Glutamatergic neuron (in vitro differentiated cells): Measurements from ENCODE around the gene LYPLA2. TPM values are rescaled to one million over a fixed set of nuclear protein-coding genes. Genes with fewer than 3 reads are reported as not detected.

ENCODE experiments used
- DNase-seq: peaks from one replicate; pipeline ENCODE4 v3.0.0; 2022
- H3K27ac Mint-ChIP-seq: one replicate; pipeline ENCODE4 v1.8.0; 2020; ENCODE audit warnings: mild to moderate bottlenecking, mixed read lengths, inconsistent platforms; ENCODE audit not compliant: unreplicated experiment
- H3K27me3 Mint-ChIP-seq: one replicate; pipeline ENCODE4 v1.8.0; 2020; ENCODE audit warnings: mild to moderate bottlenecking, moderate library complexity, mixed read lengths, inconsistent platforms; ENCODE audit not compliant: unreplicated experiment
- H3K36me3 Mint-ChIP-seq: one replicate; pipeline ENCODE4 v1.8.0; 2020; ENCODE audit warnings: mild to moderate bottlenecking, mixed read lengths, inconsistent platforms; ENCODE audit not compliant: unreplicated experiment
- H3K4me1 Mint-ChIP-seq: one replicate; pipeline ENCODE4 v1.8.0; 2020; ENCODE audit warnings: mild to moderate bottlenecking, low read depth, mixed read lengths, inconsistent platforms; ENCODE audit not compliant: unreplicated experiment
- H3K4me3 Mint-ChIP-seq: one replicate; pipeline ENCODE4 v1.8.0; 2020; ENCODE audit warnings: mild to moderate bottlenecking, mixed read lengths, inconsistent platforms; ENCODE audit not compliant: unreplicated experiment
- H3K9me3 Mint-ChIP-seq: one replicate; pipeline ENCODE4 v1.8.0; 2020; ENCODE audit warnings: mild to moderate bottlenecking, moderate library complexity, mixed read lengths, inconsistent platforms; ENCODE audit not compliant: unreplicated experiment
- total RNA-seq: library from RNA; stranded (reverse); fragmentation: NEBNext Ultra II Directional; extraction: Animal tissue kit (Norgen Biotek cat#: 25700); gene quantifications from one replicate; pipeline ENCODE4 v1.2.1, GENCODE V29; 2021; ENCODE audit not compliant: unreplicated experiment
- TF ChIP-seq, protein P1 (sequence below): fragments of 200-600 bp; sonication (generic); IDR thresholded peaks from one replicate; pipeline ENCODE4 v1.5.0; 2021; ENCODE audit not compliant: partially characterized antibody, unreplicated experiment

The LYPLA2 gene
- total RNA-seq, 1 donor from 2014 or later = 191 TPM

- Mint-ChIP-seq H3K4me1 (peaks cover 9% of the 10 kb centered on the region), H3K4me3 (peak overlapping the region; percentile 95), H3K36me3 (no peaks in the 10 kb centered on the region), H3K9me3 (peaks cover 10% of the 10 kb centered on the region), H3K27me3 (peaks cover 4% of the 10 kb centered on the region), H3K27ac (no peak overlapping the region)
- no peak for DNase-seq
- TF ChIP-seq, protein P1, sequence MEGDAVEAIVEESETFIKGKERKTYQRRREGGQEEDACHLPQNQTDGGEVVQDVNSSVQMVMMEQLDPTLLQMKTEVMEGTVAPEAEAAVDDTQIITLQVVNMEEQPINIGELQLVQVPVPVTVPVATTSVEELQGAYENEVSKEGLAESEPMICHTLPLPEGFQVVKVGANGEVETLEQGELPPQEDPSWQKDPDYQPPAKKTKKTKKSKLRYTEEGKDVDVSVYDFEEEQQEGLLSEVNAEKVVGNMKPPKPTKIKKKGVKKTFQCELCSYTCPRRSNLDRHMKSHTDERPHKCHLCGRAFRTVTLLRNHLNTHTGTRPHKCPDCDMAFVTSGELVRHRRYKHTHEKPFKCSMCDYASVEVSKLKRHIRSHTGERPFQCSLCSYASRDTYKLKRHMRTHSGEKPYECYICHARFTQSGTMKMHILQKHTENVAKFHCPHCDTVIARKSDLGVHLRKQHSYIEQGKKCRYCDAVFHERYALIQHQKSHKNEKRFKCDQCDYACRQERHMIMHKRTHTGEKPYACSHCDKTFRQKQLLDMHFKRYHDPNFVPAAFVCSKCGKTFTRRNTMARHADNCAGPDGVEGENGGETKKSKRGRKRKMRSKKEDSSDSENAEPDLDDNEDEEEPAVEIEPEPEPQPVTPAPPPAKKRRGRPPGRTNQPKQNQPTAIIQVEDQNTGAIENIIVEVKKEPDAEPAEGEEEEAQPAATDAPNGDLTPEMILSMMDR = peak; percentile 55
Observed at GRCh38 chr1:23745515-23745914, 45.4 kb upstream of the LYPLA2 start.

GRCh38 chr1:23748016-23748415 is 42.9 kb upstream of the LYPLA2 start:
- no peaks in the 10 kb centered on the region for H3K36me3 Mint-ChIP-seq
- H3K27me3 Mint-ChIP-seq = peaks cover 4% of the 10 kb centered on the region
- no peak overlapping the region for H3K27ac Mint-ChIP-seq
- peaks cover 8% of the 10 kb centered on the region for H3K9me3 Mint-ChIP-seq
- TF ChIP-seq, protein P1 = no peak
- DNase-seq = no peak
- peaks cover 9% of the 10 kb centered on the region for H3K4me1 Mint-ChIP-seq
- no peak overlapping the region for H3K4me3 Mint-ChIP-seq

DNA sequence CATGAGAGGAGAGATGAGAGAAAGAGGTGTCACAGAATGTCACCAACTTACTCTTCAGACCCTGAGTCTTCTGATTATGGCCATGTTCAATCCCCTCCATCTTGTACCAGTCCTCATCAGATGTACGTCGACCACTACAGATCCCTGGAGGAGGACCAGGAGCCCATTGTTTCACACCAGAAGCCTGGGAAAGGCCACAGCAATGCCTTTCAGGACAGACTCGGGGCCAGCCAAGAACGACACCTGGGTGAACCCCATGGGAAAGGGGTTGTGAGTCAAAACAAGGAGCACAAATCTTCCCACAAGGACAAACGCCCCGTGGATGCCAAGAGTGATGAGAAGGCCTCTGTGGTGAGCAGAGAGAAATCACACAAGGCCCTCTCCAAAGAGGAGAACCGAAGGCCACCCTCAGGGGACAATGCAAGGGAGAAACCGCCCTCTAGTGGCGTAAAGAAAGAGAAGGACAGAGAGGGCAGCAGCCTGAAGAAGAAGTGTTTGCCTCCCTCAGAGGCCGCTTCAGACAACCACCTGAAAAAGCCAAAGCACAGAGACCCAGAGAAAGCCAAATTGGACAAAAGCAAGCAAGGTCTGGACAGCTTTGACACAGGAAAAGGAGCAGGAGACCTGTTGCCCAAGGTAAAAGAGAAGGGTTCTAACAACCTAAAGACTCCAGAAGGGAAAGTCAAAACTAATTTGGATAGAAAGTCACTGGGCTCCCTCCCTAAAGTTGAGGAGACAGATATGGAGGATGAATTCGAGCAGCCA is 39.7 kb upstream of the LYPLA2 start:
- TF ChIP-seq, protein P1 = peak; percentile 67
- H3K9me3 Mint-ChIP-seq = no peaks in the 10 kb centered on the region
- no peak overlapping the region for H3K4me3 Mint-ChIP-seq
- peak overlapping the region; percentile 6 for H3K27ac Mint-ChIP-seq
- H3K36me3 Mint-ChIP-seq = no peaks in the 10 kb centered on the region
- DNase-seq = peak; percentile 44
- H3K4me1 Mint-ChIP-seq = no peaks in the 10 kb centered on the region
- no peaks in the 10 kb centered on the region for H3K27me3 Mint-ChIP-seq

DNA sequence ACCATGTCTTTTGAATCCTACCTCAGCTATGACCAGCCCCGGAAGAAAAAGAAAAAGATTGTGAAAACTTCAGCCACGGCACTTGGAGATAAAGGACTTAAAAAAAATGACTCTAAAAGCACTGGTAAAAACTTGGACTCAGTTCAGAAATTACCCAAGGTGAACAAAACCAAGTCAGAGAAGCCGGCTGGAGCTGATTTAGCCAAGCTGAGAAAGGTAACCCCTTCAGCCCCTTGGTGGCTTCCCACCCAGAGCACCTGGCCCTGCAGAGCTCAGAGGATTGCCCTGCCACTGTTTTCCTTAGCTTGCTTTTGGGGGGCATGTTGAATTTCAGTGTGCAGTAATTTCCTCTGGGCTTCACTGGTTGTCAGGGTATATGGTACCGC is 39.1 kb upstream of the LYPLA2 start:
- no peaks in the 10 kb centered on the region for H3K36me3 Mint-ChIP-seq

GRCh38 chr1:23752909-23753308 is 38.0 kb upstream of the LYPLA2 start:
- no peaks in the 10 kb centered on the region for H3K4me1 Mint-ChIP-seq
- H3K9me3 Mint-ChIP-seq = no peaks in the 10 kb centered on the region
- no peaks in the 10 kb centered on the region for H3K27me3 Mint-ChIP-seq
- no peak overlapping the region for H3K4me3 Mint-ChIP-seq
- DNase-seq = no peak
- no peaks in the 10 kb centered on the region for H3K36me3 Mint-ChIP-seq
- TF ChIP-seq, protein P1 = no peak
- H3K27ac Mint-ChIP-seq = no peak overlapping the region

More for the DNA sequence above, 39.1 kb upstream of the LYPLA2 start:
- Mint-ChIP-seq H3K27me3 (no peaks in the 10 kb centered on the region), H3K27ac (no peak overlapping the region), H3K4me3 (no peak overlapping the region), H3K4me1 (no peaks in the 10 kb centered on the region), H3K9me3 (no peaks in the 10 kb centered on the region)
- TF ChIP-seq, protein P1 = no peak
- no peak for DNase-seq
